H1 (cell line): ENCODE results near the gene UBE2H. TPM values are rescaled to one million over a fixed set of nuclear protein-coding genes. Genes with fewer than 3 reads are reported as not detected.

Experiments
- RAD21 ChIP-seq, 2 experiments: IDR thresholded peaks in 1 of 2; conservative IDR thresholded peaks in 1 of 2; 2 replicates each; pipeline ENCODE4 v1.6.1; 2011; ENCODE audit warnings: low read depth in 2 of 2, low read length in 2 of 2, improper control_type of control experiment in 1 of 2, inconsistent platforms in 1 of 2, mild to moderate bottlenecking in 1 of 2, moderate library complexity in 1 of 2
- polyA plus RNA-seq, 7 experiments: library from polyadenylated mRNA; depleted of rRNA in 3 of 7; stranded (reverse) in 5 of 7; unstranded in 2 of 7; fragments of >200 nt in 5 of 7; fragments of 200-250 nt in 2 of 7; gene quantifications; 1 replicate in 5 of 7; 2 replicates in 1 of 7; 4 replicates in 1 of 7; pipeline versions ENCODE4 v1.2.1 to v1.2.3, GENCODE V29; 2011 to 2013; ENCODE audit warnings: missing spikeins in 2 of 7, mixed read lengths in 2 of 7
- total RNA-seq: library from RNA; stranded (reverse); fragmentation: NEBNext Ultra II Directional; extraction: Animal tissue kit (Norgen Biotek cat#: 25700); gene quantifications from 2 replicates; pipeline ENCODE4 v1.2.1, GENCODE V29; 2021

The UBE2H gene
- total and polyA plus RNA-seq, 2 of the 8 experiments (the other 6 are each of a cell fraction or from before 2014, with no cell fraction given) = 30.6 to 62.2 TPM

- TF ChIP-seq RAD21 (IDR thresholded peaks at IDR 0.05 in 1 of 2, conservative IDR thresholded peaks at IDR 0.05 in 1 of 2; ENCODE audit: low read depth in 2 of 2, low read length in 2 of 2) = no peak
These were observed 96.6 kb downstream of the UBE2H start (continued) for GRCh38 chr7:129855935-129856717.
